Measurements from ENCODE around the gene IER2.

- TF ChIP-seq CTCF (IDR thresholded peaks at IDR 0.05 in 4 of 5, conservative IDR thresholded peaks at IDR 0.05 in 1 of 5) (no peak), POLR2A (IDR thresholded peaks at IDR 0.05) (no peak)
Observed at GRCh38 chr19:13132471-13133180, 17.6 kb upstream of the IER2 start.
